Liver (tissue), 9 donors: ENCODE measurements around the gene KIF26B. TPM values are rescaled to one million over a fixed set of nuclear protein-coding genes. Genes with fewer than 3 reads are reported as not detected.

Experiments used
- DNase-seq: peaks from one replicate; pipeline ENCODE4 v3.0.0-alpha.2; 2017; ENCODE audit warnings: low spot score
- H3K27ac ChIP-seq, 2 donors: one replicate each; pipeline ENCODE4 v1.7.0; 2013; ENCODE audit warnings: inconsistent platforms in 2 of 2, low read length in 2 of 2, control low read depth in 1 of 2, low read depth in 1 of 2, mild to moderate bottlenecking in 1 of 2
- H3K27me3 ChIP-seq, 4 donors: one replicate each; pipeline versions ENCODE4 v1.6.1 to v1.7.0; 2013; ENCODE audit warnings: low read length in 3 of 4, inconsistent platforms in 1 of 4, mild to moderate bottlenecking in 1 of 4, moderate library complexity in 1 of 4; ENCODE audit not compliant: control insufficient read depth in 4 of 4, insufficient read depth in 4 of 4
- H3K36me3 ChIP-seq, 4 donors: one replicate each; pipeline versions ENCODE4 v1.6.1 to v1.7.0; 2013; ENCODE audit warnings: low read length in 3 of 4, mild to moderate bottlenecking in 3 of 4, low read depth in 1 of 4, moderate library complexity in 1 of 4; ENCODE audit not compliant: control insufficient read depth in 4 of 4, insufficient read depth in 3 of 4
- H3K4me1 ChIP-seq, 4 donors: one replicate each; pipeline versions ENCODE4 v1.6.1 to v1.7.0; 2013; ENCODE audit warnings: low read length in 3 of 4, mild to moderate bottlenecking in 3 of 4, moderate library complexity in 1 of 4; ENCODE audit not compliant: control insufficient read depth in 4 of 4, insufficient read depth in 4 of 4
- H3K4me3 ChIP-seq, 3 donors: one replicate each; pipeline versions ENCODE4 v1.6.1 to v1.7.0; 2013; ENCODE audit warnings: low read length in 3 of 3, control low read depth in 1 of 3, low read depth in 1 of 3, mild to moderate bottlenecking in 1 of 3
- H3K9ac ChIP-seq, 2 donors: one replicate each; pipeline ENCODE4 v1.7.0; 2013; ENCODE audit warnings: low read length in 2 of 2, mild to moderate bottlenecking in 2 of 2, moderate library complexity in 2 of 2, control low read depth in 1 of 2, low read depth in 1 of 2
- H3K9me3 ChIP-seq, 4 donors: one replicate each; pipeline versions ENCODE4 v1.6.1 to v1.7.0; 2013; ENCODE audit warnings: low read length in 3 of 4; ENCODE audit not compliant: control insufficient read depth in 4 of 4
- CTCF ChIP-seq: fragments of 150-350 bp; IDR thresholded peaks from 2 replicates; pipeline ENCODE4 v1.5.1; 2017; ENCODE audit warnings: improper control_type of control experiment, low read depth, low read length; ENCODE audit not compliant: missing input control
- EGR1 ChIP-seq, 2 donors: IDR thresholded peaks; 2 replicates each; pipeline ENCODE4 v1.6.1; 2016 to 2018; ENCODE audit warnings: antibody characterized with exemption in 2 of 2, low read depth in 2 of 2
- FOXA1 ChIP-seq: IDR thresholded peaks from 2 replicates; pipeline ENCODE4 v1.6.1; 2016; ENCODE audit warnings: antibody characterized with exemption
- FOXA2 ChIP-seq: IDR thresholded peaks from 2 replicates; pipeline ENCODE4 v1.6.1; 2016; ENCODE audit warnings: antibody characterized with exemption
- GABPA ChIP-seq, 2 donors: IDR thresholded peaks in 1 of 2; conservative IDR thresholded peaks in 1 of 2; 2 replicates each; pipeline ENCODE4 v1.6.1; 2016; ENCODE audit warnings: antibody characterized with exemption in 2 of 2, mild to moderate bottlenecking in 1 of 2, moderate library complexity in 1 of 2
- HNF4G ChIP-seq: IDR thresholded peaks from 2 replicates; pipeline ENCODE4 v1.6.1; 2016; ENCODE audit warnings: antibody characterized with exemption
- MAX ChIP-seq: IDR thresholded peaks from 2 replicates; pipeline ENCODE4 v1.6.1; 2016; ENCODE audit warnings: antibody characterized with exemption
- NR2F2 ChIP-seq: IDR thresholded peaks from 2 replicates; pipeline ENCODE4 v1.6.1; 2016; ENCODE audit warnings: antibody characterized with exemption
- RXRA ChIP-seq, 2 donors: IDR thresholded peaks; 2 replicates each; pipeline ENCODE4 v1.6.1; 2017 to 2018; ENCODE audit warnings: antibody characterized with exemption in 2 of 2, mild to moderate bottlenecking in 1 of 2
- TAF1 ChIP-seq: conservative IDR thresholded peaks from 2 replicates; pipeline ENCODE4 v1.6.1; 2016; ENCODE audit warnings: antibody characterized with exemption, mild to moderate bottlenecking
- ZBTB33 ChIP-seq: IDR thresholded peaks from 2 replicates; pipeline ENCODE4 v1.6.1; 2016; ENCODE audit warnings: antibody characterized with exemption
- WGBS: extraction: QIAGEN DNeasy Blood & Tissue Kit; methylation state at CpG from one replicate; pipeline ENCODE4 v1.1.7; 2013; 5-methylcytosine and 5-hydroxymethylcytosine counted together
- polyA plus RNA-seq, 2 donors: library from polyadenylated mRNA; stranded (reverse) in 1 of 2; unstranded in 1 of 2; fragments of 200-250 nt in 1 of 2; fragments of >200 nt in 1 of 2; fragmentation: Nextera tagmentation in 1 of 2; extraction: Ambion mirVana in 1 of 2; gene quantifications; one replicate each; pipeline versions ENCODE4 v1.2.1 to v1.2.3, GENCODE V29; 2013 to 2015
- total RNA-seq, 2 donors: library from RNA; depleted of rRNA; stranded (reverse); fragments of >200 nt; gene quantifications; one replicate each; pipeline ENCODE4 v1.2.3, GENCODE V29; 2014
- TF ChIP-seq, protein P1 (sequence below): IDR thresholded peaks from 2 replicates; pipeline ENCODE4 v1.6.1; 2016; ENCODE audit warnings: antibody characterized with exemption, mild to moderate bottlenecking
- donor health status: healthy.
- donor health status: healthy.
- donor health status: healthy.
- donor health status: healthy.
- donor health status: healthy.

KIF26B gene
- total and polyA plus RNA-seq, 4 donors, result 0.10 to 1.7 (median 0.34) TPM

GRCh38 chr1:245124241-245124640 lies 30.5 kb upstream of the KIF26B start:
- WGBS, result 95% methylated on average over 6 of the region's 6 CpGs
- no peaks in the 10 kb centered on the region for H3K9me3 ChIP-seq

More at GRCh38 chr1:245124241-245124640, 30.5 kb upstream of the KIF26B start:
- no peaks in the 10 kb centered on the region for H3K36me3 ChIP-seq
- H3K27ac ChIP-seq, result no peak overlapping the region
- no peaks in the 10 kb centered on the region for H3K4me1 ChIP-seq
- no peak for TF ChIP-seq ZBTB33
- no peak for TF ChIP-seq FOXA1
- no peak for TF ChIP-seq EGR1 (IDR thresholded peaks at IDR 0.05; ENCODE audit: low read depth in 2 of 2)
- no peak for TF ChIP-seq GABPA (IDR thresholded peaks at IDR 0.05 in 1 of 2, conservative IDR thresholded peaks at IDR 0.05 in 1 of 2)
- TF ChIP-seq HNF4G, result no peak
- TF ChIP-seq NR2F2, result no peak
- TF ChIP-seq TAF1, result no peak
- no peak for TF ChIP-seq RXRA (IDR thresholded peaks at IDR 0.05)
- no peak for TF ChIP-seq MAX
- TF ChIP-seq FOXA2, result no peak
- no peak for TF ChIP-seq CTCF
- TF ChIP-seq, protein P1, sequence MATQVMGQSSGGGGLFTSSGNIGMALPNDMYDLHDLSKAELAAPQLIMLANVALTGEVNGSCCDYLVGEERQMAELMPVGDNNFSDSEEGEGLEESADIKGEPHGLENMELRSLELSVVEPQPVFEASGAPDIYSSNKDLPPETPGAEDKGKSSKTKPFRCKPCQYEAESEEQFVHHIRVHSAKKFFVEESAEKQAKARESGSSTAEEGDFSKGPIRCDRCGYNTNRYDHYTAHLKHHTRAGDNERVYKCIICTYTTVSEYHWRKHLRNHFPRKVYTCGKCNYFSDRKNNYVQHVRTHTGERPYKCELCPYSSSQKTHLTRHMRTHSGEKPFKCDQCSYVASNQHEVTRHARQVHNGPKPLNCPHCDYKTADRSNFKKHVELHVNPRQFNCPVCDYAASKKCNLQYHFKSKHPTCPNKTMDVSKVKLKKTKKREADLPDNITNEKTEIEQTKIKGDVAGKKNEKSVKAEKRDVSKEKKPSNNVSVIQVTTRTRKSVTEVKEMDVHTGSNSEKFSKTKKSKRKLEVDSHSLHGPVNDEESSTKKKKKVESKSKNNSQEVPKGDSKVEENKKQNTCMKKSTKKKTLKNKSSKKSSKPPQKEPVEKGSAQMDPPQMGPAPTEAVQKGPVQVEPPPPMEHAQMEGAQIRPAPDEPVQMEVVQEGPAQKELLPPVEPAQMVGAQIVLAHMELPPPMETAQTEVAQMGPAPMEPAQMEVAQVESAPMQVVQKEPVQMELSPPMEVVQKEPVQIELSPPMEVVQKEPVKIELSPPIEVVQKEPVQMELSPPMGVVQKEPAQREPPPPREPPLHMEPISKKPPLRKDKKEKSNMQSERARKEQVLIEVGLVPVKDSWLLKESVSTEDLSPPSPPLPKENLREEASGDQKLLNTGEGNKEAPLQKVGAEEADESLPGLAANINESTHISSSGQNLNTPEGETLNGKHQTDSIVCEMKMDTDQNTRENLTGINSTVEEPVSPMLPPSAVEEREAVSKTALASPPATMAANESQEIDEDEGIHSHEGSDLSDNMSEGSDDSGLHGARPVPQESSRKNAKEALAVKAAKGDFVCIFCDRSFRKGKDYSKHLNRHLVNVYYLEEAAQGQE, result no peak
- no peaks in the 10 kb centered on the region for H3K27me3 ChIP-seq
- no peak overlapping the region for H3K9ac ChIP-seq
- no peak overlapping the region for H3K4me3 ChIP-seq
- no peak for DNase-seq
